GM21528 (cell line): Measurements from ENCODE around the gene TMEM217.
"Not testable (repeated sequence)": the region's sequence is repeated elsewhere in the genome, so short reads cannot be mapped to it uniquely, and the experiment has no call there.

ENCODE experiments used
- ATAC-seq: cut with Tn5 transposase; IDR thresholded peaks from one replicate; pipeline ENCODE4 v1.9.1; 2021; ENCODE audit warnings: mild to moderate bottlenecking, moderate library complexity; ENCODE audit not compliant: unreplicated experiment, low FRiP score

TMEM217 gene

DNA sequence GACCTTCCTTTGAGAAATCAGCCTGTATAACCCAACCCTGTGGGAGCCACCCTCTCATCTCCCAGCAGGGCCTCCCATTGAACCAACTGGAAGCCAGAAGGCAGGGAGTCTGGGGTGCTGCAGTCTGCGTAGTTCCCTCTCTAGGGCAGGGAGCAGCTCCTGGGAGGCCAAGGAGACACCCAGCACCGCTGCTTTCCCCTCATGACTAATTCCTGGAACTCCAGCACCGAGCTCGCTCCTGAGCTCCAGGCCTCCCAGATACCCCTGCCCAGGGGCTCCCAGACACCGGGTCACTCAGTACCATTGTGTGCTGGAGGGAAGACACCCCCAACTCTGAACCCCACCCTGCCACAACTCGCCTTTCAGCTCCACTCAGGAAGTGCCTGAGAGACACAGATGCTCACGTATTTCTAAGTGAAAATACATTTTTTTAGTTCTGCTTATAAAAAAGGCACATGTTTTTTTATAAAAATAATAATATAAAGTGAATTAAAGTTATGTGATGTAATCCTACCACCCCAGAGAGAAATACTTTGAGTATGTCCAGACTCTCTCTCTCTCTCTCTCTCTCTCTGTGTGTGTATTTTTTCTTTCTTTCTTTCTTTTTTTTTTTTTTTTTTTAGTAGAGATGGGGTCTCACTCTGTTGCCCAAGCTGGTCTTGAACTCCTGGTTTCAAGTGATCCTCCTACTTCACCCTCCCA, 70.5 kb downstream of the TMEM217 start:
- no peak for ATAC-seq

DNA sequence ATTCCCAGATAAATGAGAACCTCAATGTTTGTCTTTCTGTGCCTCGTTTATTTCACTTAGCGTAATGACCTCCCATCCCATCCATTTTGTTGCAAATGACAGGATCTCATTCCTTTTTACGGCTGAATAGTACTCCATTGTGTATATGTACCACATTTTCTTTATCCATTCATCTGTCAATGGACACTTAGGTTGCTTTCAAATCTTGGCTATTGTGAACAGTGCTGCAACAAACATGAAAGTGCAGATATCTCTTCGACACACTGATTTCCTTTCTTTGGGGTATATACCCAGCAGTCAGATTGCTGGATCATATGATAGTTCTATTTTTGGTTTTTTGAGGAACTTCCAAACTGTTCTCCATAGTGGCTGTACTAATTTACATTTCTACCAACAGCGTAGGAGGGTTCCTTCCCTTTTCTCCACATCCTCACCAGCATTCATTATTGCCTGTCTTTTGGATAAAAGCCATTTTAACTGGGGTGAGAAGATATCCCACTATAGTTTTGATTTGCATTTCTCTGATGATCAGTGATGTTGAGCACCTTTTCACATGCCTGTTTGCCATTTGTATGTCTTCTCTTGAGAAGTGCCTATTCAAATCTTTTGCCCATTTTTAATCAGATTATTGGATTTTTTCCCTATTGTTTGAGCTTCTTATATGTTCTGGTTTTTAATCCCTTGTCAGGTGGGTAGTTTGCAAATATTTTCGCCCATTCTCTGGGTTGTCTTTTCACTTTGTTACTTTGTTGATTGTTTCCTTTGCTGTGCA, 71.8 kb downstream of the TMEM217 start:
- not testable (repeated sequence) for ATAC-seq

DNA sequence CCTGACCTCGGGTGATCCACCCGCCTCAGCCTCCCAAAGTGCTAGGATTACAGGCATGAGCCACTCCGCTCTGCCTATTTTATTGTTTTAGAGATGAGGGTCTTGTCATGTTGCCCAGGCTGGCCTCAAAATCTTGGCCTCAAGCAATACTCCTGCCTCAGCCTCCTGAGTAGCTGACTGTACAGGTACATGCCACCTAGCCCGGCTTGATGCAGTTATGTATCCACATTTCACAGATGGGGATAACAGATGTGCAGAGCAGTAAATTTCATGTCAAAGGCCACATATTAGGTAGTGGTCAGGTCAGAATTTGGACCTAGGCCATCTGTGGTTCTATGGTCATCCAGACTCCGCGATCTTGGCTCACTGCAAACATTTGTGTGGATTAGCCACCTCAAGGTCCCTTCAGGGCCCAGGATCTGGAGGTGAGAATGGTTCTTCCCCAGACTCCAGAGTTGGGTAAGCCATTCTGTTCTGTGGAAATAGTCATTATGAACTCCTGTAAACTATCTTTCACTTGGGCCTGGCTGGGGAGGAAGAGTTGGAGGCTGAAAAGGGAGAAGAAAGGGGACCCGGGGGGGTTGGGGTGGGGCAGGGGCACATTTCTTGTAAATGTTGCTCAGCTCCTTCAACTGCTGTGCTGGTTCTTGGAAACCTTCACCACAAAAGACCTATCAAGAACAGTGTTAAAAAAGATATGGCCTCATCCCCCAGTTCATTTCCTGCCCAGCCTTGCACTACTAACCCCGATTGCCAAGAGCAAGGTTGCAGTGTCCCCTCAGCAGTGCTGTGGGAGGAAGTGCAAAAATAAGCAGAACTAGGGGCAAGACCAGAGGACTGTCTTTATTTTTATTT, 75.0 kb downstream of the TMEM217 start:
- ATAC-seq, result no peak

DNA sequence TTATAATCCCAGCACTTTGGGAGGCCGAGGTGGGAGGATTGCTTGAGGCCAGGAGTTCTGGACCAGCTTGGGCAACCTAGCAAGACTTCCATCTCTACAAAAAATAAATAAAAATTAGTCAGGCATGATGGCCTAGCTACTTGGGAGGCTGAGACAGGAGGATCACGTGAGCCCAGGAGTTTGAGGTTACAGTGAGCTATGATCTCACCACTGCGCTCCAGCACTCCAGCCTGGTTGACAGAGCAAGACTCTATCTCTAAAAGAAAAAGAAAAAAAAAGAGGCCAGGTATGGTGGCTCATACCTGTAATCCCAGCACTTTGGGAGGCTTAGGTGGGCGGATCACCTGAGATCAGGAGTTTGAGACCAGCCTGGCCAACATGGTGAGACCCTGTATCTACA, 77.3 kb downstream of the TMEM217 start:
- ATAC-seq, result not testable (repeated sequence)

DNA sequence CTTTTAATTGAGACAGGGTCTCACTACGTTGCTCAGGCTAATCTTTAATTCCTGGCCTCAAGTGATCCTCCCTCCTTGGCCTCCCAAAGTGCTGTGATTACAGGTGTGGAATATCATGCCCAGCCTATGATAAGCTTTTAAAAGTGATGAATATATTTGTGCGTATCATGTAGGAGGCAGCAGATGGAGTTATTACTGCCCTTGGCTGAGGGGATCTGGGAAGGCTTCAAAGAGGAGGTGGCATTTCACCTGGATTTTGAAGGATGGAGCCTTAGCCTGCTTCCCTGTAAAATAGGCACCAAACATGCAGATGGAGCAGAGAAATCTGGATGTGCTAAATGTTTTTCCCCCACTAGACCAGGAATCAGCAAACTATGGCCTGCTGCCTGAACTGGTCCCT, 77.9 kb downstream of the TMEM217 start:
- no peak for ATAC-seq

DNA sequence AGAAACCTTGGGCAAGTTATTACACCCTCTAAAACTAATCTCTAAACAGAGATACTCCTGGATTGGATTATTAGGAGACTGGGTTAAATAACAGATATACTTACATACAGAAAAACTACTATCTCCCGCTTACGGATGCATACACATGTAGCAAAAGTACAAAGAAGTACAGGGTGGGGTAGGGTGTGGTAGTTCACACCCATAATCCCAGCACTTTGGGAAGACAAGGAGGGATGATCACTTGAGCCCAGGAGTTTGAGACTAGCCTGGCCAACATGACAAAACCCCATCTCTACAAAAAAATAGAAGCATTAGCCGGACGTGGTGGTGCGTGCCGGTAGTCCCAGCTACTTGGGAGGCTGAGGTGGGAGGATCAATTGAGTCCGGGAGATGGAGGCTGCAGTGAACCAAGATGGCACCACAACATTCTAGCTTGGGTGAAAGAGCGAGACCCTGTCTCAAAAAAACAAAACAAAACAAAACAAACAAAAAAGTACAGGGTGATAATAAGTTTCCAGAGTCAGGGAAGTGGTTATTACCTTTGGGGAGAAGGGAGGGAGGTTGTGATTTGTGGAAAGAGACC, 79.9 kb downstream of the TMEM217 start:
- ATAC-seq, result no peak

DNA sequence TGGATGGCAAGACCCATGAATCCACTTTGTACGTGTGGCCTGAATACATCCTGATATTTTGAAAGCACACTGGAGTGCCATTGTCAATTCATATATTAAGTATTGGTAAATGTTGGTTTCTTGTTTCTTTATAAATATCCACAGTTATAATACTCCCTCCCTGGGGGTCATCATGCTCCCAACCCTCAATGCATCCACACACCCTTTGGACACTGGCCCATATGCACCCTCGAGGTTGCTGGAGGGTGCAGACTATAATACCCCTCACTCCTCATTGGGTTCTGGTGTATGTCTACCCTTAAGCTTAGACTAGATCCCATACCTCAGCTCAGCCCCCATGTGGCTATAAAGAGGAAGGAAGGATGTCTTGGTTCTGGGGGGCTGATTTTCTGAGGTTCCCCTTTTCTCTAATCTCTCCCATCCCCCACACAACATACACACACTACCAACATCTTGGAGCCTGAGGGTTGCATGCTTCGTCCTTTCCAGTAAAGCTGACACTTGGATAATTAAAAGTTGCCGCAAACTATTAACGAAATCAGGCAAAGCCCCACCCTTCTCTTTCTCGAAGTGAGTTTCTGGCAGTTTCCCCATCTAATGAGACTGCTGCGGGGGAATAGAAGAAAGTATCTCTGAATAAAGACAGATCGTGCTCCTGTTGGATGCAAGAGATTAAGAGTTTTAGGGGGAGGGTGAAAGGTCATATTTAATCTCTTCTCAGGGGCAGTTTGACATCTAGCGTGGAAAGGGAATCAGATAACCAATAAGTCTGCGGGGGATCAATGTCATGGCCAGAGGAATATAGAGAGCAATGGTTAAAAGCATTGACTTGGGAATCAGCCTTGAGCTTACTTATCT, 80.6 kb downstream of the TMEM217 start:
- ATAC-seq, result no peak

DNA sequence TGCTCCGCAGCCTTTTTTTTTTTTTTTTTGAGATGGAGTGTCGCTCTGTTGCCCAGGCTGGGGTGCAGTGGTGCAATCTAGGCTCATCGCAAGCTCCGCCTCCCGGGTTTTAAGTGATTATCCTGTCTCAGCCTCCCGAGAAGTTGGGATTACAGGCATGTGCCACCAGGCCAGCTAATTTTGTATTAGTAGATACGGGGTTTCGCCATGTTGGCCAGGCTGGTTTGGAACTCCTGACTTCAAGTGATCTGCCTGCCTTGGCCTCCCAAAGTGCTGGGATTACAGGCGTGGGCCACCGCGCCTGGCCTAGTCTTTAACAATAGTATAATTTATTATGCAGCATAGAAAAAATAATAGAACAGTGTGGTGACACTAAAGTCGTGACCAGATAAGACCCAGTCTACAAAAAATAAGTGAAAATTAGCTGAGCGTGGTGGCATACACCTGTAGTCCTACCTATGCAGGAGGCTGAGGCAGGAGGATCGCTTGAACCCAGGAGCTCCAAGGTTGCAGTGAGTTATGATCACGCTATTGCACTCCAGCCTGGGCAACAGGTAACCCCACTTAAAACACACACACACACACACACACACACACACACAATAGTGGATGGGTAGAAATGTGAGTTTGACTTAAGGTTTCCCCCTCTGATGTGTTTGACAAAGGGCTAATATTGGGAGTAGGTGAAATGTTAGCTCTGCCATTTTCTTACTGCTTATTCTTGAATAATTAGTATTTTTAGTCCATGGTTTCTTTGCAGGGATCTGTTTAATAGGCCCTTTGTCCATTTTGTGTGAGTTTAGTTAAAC, 81.5 kb downstream of the TMEM217 start:
- no peak for ATAC-seq

DNA sequence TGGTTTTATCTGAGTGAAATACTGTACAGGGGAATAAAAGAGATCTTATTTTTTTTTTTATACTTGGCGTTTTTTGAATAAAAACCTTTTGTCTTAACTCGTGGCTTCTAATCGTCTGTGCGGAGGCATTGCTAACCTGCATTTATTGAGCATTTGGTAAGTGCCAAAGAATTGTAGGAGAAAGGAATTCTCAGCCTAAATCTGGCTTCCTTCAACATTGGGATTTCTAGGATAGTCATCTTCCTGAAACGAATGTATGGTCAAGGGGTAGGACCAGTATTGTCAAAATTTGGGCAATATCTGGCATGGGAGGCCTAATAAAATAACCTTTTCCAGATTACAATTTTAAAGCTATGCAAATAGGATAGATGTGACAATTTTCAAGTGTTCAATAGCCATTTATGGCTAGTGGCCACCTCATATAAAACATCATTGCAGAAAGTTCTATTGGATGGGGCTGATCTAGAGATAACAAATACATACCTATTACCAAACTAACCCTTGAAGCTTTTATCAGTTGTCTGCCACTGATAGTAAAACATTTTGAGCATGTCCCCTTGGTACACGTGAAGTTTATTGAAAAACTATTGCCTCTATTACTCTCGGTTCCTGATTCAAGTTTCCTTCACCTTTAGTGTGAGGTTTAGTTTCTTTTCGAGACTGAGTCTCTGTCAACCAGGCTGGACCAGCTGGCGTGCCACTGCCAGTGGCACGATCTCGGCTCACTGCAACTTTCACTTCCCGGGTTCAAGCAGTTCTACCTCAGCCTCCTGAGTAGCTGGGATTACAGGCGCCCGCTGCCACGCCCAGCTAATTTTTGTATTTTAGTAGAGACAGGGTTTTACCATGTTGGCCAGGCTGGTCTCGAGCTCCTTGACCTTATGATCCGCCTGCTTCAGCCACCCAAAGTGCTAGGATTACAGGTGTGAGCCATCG, 82.3 kb downstream of the TMEM217 start:
- peak; percentile 43 for ATAC-seq

DNA sequence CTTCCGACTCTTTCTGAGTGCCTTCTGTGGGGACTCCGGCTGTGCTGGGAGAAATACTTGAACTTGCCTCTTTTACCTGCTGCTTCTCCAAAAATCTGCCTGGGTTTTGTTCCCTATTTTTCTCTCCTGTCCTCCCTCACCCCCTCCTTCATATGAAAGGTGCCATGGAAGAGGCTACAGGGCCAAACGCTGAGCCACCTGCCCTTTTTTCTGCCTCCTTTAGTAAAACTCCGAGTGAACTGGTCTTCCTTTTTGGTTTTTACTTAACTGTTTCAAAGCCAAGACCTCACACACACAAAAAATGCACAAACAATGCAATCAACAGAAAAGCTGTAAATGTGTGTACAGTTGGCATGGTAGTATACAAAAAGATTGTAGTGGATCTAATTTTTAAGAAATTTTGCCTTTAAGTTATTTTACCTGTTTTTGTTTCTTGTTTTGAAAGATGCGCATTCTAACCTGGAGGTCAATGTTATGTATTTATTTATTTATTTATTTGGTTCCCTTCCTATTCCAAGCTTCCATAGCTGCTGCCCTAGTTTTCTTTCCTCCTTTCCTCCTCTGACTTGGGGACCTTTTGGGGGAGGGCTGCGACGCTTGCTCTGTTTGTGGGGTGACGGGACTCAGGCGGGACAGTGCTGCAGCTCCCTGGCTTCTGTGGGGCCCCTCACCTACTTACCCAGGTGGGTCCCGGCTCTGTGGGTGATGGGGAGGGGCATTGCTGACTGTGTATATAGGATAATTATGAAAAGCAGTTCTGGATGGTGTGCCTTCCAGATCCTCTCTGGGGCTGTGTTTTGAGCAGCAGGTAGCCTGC, 83.2 kb downstream of the TMEM217 start:
- no peak for ATAC-seq

DNA sequence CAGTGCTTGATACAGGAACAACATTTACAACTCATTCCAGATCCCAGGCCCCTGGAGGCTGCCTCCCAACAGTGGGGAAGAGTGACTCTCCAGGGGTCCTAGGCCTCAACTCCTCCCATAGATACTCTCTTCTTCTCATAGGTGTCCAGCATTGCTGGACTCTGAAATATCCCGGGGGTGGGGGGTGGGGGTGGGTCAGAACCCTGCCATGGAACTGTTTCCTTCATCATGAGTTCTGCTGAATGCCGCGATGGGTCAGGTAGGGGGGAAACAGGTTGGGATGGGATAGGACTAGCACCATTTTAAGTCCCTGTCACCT, 83.8 kb downstream of the TMEM217 start:
- ATAC-seq, result no peak

DNA sequence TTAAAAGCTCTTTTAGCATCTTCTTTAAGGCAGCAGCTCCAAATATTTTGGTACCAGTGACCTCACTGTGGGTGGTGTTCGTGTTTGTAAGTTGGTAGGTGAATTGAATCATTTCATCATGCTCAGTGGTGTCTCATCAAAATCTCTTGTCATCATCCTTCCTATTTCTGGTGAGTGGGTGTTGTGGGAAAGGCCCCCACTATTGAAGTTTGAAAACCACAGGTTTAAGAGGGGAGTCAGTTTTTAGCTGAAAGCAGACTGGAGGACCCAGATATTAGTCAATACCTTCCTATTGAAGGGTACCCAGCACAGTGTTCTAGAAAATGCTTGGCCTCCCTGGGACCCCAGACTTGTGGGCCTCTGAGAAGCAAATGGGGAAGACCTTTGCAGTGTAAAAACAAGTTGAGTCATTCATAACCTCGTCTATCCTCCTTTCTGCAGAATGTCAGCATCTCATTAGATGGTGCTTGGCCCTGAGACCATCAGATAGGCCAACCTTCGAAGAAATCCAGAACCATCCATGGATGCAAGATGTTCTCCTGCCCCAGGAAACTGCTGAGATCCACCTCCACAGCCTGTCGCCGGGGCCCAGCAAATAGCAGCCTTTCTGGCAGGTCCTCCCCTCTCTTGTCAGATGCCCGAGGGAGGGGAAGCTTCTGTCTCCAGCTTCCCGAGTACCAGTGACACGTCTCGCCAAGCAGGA, 84.3 kb downstream of the TMEM217 start:
- no peak for ATAC-seq

DNA sequence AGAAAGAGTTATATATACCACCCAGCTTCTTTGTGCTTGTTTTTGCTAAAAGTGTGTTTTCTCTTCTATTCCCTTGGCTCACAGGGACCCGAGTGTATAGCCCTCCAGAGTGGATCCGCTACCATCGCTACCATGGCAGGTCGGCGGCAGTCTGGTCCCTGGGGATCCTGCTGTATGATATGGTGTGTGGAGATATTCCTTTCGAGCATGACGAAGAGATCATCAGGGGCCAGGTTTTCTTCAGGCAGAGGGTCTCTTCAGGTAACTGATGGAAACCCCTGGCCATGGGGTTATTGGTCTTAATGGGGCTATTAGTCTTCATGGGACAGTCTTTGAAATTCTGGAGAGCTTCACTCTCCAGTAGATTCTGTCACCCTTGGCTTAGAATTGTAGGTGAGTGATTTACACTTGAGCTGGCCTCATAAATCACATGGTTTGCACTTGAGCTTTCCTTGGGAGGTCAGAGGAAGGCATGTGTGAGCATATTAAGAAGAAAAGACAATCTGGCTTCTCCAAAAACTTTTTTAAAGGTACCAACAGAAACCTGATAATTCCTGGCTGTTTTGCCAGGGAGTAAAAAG, 84.9 kb downstream of the TMEM217 start:
- no peak for ATAC-seq

DNA sequence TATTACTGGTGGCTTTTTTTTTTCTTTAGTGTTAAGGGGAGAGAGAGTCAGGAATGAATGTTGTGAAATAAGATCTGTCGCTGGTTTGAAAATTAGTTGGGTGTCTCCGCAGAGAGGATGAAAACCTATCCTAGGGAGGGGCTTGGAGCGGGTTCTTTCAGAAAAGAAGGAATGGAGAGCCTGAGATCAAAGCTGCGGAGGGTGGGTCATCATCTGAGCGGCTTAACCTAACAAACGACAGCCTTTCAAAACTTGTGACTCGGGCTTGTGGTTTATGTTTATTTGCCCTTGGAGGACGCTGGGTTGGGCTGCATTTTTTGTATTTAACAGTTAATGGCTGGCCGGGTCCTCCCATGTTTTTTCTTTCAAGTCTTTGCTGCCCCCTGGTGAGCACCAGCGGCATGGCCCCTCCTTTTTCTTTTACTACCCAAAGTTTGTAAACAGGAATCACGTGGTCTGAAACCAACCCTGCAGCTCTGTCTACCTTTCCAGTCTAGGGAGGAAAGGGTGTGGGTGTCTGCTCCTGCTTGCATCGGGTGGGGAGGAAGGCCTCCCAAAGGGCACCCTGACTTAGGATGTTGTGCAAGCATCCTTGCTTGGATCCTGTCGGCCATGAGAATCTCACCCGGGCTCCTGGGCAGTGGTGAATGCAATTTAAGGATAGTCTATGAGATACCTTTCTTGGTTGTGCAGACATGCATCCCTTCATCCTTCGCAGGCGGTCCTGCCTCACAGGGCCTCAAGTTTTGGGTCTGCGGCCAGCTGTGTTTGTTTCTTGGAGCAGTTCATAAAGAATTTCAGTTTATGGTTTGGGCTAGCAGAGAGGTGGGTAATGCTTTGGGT, 85.8 kb downstream of the TMEM217 start:
- ATAC-seq, result peak; percentile 25

DNA sequence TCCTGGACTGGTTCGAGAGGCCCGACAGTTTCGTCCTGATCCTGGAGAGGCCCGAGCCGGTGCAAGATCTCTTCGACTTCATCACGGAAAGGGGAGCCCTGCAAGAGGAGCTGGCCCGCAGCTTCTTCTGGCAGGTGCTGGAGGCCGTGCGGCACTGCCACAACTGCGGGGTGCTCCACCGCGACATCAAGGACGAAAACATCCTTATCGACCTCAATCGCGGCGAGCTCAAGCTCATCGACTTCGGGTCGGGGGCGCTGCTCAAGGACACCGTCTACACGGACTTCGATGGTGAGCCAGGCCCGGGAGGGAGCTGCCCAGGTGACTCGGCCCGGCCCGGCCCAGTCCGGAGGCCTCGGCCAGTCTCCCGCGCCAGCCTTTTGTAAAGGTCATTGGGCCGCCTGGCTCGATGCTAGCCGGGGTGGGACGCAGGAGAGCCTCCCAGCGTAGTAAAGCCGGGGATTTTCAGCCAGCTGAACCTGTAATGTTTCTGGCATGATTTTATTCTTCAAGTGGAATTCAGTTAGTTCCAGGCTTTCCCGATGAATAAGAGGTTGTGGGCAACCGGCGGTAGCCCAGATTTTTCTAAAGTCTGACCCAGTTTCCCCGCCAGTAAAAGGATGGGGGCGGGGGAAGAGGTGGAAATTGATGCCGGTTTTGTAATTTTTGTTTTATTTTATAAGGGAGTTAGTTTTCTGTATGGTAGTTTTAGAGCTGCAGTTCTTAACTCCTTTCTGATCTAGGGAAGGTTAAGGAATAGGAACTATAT, 86.6 kb downstream of the TMEM217 start:
- peak; percentile 1 for ATAC-seq
